ENCODE results near the gene CUL4A.
A peak's percentile ranks its signal among the peaks of the same experiment; 100 is the strongest.
"Not testable (repeated sequence)": the region's sequence is repeated elsewhere in the genome, so short reads cannot be mapped to it uniquely, and the experiment has no call there.

CUL4A gene

GRCh38 chr13:113209336-113209758 is at the start of gene CUL4A:
CUL4A (plus strand) TSS chr13:113209613; CDS start chr13:113209628, 15 bp downstream.
- DNase-seq = peak; percentile 83

- DNase-seq = no peak
Measured at GRCh38 chr13:113159701-113160100, 49.7 kb upstream of the CUL4A start.

GRCh38 chr13:113160983-113161382 is 48.4 kb upstream of the CUL4A start:
- no peak for DNase-seq

- no peak for DNase-seq
Measured at GRCh38 chr13:113161433-113161832, 48.0 kb upstream of the CUL4A start.

GRCh38 chr13:113161975-113162374 is 47.4 kb upstream of the CUL4A start:
- DNase-seq = not testable (repeated sequence)

- DNase-seq = no peak
Measured at GRCh38 chr13:113162783-113163685, 46.4 kb upstream of the CUL4A start.

- DNase-seq = no peak
Measured at GRCh38 chr13:113164492-113164891, 44.9 kb upstream of the CUL4A start.

- DNase-seq = no peak
Measured at GRCh38 chr13:113166266-113166665, 43.1 kb upstream of the CUL4A start.

GRCh38 chr13:113166681-113167080 is 42.7 kb upstream of the CUL4A start:
- no peak for DNase-seq

- DNase-seq = no peak
Measured at GRCh38 chr13:113167155-113167554, 42.3 kb upstream of the CUL4A start.

- DNase-seq = no peak
Measured at GRCh38 chr13:113167575-113167974, 41.8 kb upstream of the CUL4A start.

GRCh38 chr13:113168211-113168610 is 41.2 kb upstream of the CUL4A start:
- DNase-seq = no peak

GRCh38 chr13:113169277-113170272 is 39.8 kb upstream of the CUL4A start:
- DNase-seq = no peak

GRCh38 chr13:113170511-113170910 is 38.9 kb upstream of the CUL4A start:
- peak; percentile 52 for DNase-seq

- DNase-seq = peak; percentile 16
Measured at GRCh38 chr13:113171250-113172125, 37.9 kb upstream of the CUL4A start.

GRCh38 chr13:113172419-113172926 is 36.9 kb upstream of the CUL4A start:
- no peak for DNase-seq

- DNase-seq = peak; percentile 92
Measured at GRCh38 chr13:113176280-113176679, 33.1 kb upstream of the CUL4A start.

- peak; percentile 7 for DNase-seq
Measured at GRCh38 chr13:113176822-113177221, 32.6 kb upstream of the CUL4A start.

GRCh38 chr13:113178070-113178895 is 31.1 kb upstream of the CUL4A start:
- DNase-seq = no peak

- DNase-seq = no peak
Measured at GRCh38 chr13:113178896-113179167, 30.6 kb upstream of the CUL4A start.

All from inflammatory macrophage treated with lipopolysaccharide for 4 hours (primary cell).